Right forelimb (tissue), 1 donor: Measurements from ENCODE around the gene RICTOR.

Experiments
- DNase-seq: peaks from one replicate; pipeline ENCODE4 v3.0.0-alpha.2; 2018

Gene RICTOR

DNA sequence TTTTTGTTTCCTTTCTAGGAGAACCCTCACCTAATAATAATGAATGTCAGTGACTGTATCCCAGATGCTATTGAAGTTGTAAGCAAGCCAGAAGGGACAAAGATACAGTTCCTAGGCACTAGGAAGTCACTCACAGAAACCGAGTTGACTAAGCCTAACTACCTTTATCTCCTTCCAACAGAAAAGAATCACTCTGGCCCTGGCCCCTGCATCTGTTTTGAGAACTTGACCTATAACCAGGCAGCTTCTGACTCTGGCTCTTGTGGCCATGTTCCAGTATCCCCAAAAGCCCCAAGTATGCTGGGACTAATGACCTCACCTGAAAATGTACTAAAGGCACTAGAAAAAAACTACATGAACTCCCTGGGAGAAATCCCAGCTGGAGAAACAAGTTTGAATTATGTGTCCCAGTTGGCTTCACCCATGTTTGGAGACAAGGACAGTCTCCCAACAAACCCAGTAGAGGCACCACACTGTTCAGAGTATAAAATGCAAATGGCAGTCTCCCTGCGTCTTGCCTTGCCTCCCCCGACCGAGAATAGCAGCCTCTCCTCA is 141.3 kb downstream of the RICTOR start:
- DNase-seq, result no peak

DNA sequence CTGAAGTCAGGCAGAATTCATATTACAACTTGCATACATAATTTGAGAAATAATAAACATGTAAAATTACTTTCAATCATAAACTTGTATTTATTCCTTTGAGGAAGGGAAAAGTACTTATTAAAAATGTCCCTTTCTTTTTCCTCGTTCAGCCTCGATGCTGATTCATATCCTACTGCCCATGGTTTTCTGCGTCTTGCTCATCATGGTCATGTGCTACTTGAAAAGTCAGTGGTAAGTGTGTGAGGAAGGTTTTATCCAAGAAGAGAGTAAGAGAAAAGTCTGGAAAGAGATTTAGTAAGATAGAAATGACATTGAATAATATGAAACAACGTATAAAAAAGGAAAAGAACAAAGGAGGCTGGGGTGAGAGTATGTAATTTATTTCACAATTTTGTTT is 142.5 kb downstream of the RICTOR start:
- no peak for DNase-seq

DNA sequence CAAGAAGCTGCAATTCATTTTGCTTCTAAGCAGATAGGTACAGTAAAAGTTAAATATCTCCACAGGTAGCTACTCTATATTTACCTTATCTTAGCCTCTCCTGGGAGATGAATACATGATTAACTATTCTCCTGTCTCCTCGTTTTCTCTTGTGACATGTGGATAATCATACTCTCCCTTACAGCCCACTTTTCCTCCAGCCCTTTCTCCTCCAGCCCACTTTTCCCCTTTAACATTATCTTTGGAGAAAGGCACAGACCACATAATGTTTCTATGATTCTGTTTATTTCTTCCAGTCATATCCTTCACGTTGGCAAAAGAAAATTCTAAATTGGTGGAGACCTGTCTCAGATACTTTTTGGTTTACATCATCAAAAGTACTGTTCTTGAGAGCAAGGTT is 144.4 kb downstream of the RICTOR start:
- DNase-seq, result no peak

DNA sequence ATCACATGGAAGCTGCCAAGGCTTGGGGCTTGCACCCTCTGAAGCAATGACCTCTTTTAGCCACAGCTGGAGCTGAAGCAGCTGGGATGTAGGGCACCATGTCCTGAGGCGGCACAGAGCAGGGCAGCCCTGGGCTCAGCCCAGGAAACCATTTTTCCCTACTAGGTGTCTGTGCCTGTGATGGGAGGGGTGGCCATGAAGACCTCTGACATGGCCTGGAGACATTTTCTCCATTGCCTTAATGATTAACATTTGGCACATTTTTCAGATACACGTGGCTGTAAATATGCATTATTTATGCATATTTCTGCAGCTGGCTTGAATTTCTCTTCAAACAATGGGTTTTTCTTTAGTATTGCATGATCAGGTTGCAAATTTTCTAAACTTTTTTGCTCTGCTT is 146.7 kb downstream of the RICTOR start:
- DNase-seq, result no peak

DNA sequence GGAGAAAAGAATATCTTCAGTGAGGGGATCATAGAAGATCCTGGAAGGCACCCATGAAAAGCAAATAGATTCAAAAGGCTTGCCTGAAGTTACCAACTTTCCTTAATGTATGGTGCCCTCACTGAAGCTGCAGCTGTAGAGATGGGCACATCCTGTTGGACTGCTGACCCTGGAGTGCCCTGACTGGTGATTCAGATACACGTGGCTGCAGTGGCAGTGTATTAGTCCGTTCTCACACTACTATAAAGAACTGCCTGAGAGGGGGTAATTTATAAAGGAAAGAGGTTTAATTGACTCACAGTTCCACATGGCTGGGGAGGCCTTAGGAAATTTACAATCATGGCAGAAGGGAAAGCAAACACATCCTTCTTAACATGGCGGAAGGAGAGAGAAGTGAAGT is 148.1 kb downstream of the RICTOR start:
- no peak for DNase-seq

DNA sequence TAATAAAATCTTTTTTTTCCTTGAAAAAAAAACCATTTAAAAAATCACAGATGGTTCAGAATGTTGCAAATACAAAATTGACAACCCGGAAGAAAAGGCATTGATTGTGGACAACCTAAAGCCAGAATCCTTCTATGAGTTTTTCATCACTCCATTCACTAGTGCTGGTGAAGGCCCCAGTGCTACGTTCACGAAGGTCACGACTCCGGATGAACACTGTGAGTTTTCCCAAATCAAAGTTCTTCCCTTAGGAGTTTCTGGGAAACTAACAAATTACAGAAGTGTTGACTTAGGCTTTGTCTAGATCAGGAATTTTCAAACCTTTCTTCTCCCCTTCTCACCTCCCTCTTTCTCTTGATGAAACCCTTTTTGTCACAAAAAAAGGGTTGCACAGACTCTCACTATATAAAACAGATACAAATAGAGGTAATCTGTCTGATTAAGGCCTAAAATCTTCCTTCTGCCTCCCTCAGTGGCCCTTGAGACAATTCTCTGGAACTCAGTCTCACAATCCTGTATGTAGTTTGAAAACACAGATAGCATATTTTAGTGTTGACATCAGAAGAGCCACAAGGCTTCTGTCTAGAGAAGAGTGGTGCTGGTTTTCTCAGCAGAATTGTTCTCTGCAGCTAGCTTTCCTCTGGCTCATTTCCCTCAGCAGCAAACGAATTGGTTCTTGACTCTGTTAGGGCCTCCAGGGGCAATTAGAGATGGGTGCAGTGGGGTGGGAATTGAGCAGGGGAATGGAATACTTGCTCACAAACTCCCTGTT is 148.9 kb downstream of the RICTOR start:
- DNase-seq, result no peak

DNA sequence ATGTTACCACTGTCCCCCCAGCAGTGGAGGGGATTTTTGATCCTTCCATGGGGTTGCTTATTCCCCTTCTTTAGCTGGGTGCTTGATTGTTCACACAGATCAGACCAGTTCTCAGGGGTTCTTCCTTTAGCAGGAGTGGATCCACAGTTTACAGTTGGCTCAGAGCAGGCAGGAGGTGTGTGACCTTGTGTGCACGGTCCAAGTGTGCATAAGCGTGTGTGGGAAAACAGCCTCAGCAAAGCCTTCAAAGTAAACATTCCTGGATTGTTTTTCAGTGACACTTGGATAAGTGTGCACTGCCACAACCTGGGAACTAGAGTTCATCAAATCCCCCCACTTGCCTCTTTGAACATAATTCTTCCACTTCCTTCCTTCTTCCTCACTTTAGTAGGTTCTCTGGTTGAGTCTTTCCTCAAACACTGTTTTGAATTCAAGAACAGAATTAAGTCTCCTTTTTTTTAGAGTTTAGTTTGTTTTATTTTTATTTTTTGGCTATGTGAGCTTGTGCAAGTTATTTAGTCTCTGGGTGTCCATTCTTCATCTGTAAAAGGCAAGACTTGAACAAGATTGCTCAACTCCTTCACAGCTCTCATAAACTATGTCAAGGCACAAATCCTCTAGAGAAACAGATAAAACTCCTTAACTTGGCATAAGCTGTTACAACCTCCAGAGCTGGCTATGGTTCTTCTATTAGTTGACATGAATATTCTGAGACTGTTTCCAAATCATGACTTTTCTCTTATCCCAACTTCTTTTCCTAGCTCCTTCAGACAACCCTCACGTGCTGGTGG is 150.3 kb downstream of the RICTOR start:
- DNase-seq, result no peak

DNA sequence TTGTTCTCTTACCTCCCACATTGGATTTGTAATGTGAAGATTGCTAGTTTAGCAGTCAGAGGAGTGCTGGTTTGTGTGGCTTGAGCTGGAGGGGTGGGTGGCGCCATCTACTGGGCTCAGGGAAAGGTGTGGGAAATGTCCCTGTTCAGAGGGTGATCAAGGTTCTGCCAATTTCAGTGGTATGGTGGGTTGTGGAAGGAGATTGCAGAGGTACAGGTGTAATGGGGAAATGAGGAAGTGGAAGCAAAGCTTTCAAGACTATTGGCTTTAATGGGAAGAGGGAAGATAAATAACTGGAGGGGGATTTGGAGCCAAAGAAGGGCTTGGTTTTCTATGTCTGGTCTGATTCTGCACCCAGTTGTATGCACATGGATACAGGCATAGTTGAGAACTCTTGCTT is 152.0 kb downstream of the RICTOR start:
- peak; percentile 52 for DNase-seq

DNA sequence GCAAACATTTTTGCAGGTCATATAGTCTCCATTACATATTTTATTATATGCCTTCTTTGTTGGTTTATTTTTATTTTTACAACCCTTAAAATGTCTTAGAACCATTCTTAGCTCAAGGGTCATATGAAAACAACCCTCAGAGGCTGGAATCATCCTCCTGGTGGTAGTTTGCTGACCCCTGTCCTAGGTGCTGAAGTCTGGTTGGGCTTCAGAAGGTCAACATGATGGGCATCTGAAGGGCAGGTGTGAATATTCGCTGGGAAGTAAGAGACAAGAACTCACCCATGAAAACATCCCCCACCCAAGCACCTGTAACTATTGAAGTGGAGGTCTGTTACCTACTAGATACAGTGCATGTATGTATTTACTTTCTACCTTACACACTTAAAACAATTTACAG is 153.0 kb downstream of the RICTOR start:
- DNase-seq, result no peak

DNA sequence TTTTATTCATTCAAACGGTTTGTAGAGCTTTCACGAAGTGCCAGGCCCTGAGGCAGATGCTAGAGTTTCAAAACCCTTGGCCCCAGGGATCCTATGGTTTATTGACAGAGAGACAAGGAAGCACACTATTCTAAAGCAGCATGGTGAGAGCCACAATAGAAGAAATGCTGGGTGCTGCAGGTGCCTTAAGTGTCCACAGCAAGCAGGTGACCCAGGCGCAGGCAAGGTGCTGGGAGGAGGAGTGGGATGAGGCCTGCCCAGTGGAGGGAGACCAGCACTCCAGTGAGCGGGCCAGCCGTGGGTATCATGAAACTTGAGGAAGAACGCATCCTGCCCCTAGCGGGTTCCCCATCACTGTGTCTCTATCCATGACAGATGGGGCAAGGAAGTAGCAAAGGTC is 157.4 kb downstream of the RICTOR start:
- no peak for DNase-seq

DNA sequence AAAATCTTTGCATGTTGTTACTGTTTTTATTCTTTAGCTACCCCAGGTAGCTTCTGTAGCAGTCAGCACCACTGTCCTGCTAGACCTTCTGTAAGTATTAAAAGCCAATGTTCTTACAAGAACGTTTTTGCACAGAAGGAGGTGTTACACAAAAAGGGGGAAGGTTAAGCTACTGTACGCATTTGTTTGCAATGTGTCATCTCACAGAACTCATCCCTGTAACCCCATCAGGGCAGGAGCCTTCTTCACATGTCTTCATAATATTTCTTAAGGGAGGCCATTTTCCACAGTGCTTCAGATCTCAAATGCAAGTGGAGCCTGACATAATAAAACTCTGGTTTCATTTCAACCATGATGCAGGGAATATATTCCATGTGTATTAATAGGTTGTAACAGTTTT is 160.5 kb downstream of the RICTOR start:
- no peak for DNase-seq

DNA sequence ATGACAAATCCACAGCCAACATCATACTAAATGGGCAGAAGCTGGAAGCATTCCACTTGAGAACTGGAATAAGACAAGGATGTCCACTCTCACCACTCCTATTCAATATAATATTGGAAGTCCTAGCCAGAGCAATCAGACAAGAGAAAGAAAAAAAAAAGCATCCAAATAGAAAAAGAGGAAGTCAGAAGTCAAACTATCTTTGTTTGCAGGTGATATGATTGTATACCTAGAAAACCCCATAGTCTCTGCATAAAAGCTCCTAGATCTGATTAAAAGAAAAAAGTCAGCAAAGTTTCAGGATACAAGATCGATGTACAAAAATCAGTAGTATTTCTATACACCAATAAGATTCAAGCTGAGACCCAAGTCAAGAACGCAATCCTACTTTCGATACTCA is 162.3 kb downstream of the RICTOR start:
- DNase-seq, result no peak

DNA sequence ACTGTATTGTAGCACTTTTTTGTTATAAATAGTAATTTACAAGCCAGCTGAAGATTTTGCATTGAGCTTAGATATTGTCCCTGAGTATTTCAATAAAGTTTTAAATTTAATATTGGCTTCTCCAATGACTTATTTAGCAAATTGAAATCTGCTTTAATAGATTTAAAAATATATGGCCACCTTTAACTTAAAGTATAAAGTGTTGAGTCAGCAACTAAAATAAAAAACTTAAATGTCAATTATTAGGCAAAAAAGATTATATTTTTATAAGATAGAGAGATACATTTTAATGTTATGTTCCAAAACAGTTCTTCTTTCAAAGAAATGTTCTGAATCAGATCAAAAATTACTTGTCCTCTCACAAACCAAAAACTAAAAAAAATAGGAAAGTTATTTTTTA is 167.7 kb downstream of the RICTOR start:
- no peak for DNase-seq

DNA sequence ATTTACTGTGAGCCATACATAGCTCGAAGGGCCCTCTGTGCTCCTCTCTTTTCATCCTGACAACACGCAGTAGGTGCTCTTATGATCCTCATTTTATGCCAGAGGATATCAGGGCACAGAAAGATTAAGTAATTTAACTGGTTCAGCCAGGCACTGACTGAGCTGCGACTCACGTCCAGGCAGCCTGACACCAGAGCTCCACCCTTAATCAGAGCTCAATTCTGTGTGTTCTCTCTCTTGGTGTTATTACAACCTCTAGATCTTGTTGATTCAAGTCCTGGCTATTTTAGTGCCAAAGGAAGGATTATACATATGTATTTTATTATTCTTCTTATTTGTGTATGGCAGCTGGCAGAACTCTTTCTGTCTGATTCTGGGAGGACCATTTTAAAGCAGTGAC is 168.7 kb downstream of the RICTOR start:
- DNase-seq, result no peak

DNA sequence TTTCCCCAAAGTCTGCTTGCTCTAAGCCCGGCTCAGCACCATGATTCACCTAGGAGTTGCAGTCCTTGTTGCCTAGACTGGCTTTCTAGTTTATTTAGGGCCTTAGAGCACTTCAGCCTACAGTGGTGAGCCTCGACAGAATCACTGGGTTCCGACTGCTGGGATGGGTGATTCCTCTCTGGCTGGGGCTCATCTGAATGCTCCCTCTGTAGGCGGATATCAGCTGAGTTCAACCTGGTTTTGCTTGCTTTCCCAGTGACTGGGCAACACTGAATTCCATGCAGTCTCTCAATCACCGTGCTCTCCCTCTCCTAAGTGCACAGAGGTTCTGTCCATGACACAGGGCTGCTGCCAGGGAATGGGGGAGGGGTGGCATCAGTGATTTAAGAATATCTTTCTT is 174.3 kb downstream of the RICTOR start:
- no peak for DNase-seq

DNA sequence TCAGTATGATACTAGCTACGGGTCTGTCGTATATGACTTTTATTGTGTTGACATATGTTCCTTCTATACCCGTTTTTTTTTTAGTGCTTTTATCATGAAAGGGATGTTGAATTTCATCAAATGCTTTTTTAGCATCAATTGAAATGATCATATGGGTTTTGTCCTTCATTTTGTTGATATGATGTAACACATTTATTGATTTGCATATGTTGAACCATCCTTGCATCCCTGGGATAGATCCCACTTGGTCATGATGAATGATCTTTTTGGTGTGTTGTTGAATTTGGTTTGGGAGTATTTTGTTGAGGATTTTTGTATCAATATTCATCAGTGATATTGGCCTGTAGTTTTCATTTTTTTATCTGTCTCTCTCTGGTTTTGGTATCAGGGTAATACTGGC is 177.4 kb downstream of the RICTOR start:
- DNase-seq, result no peak

DNA sequence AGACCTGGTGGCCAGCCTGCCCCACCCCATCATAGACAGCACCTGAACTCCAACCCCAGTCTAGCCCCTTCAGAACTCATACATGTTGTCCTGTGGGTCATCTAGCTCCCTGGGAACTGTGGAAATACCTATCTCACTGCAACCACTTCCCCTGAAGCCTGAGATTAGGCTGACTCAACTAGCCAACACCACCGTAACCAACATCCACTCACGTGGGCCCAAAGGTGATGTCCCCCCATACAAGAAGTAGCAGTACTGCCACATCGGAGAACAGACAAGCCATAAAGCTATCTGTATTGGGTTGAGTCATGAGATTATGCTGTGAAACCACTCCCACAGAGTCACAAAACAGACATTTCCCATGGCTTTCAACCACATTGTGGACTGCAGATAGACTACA is 181.8 kb downstream of the RICTOR start:
- DNase-seq, result no peak

DNA sequence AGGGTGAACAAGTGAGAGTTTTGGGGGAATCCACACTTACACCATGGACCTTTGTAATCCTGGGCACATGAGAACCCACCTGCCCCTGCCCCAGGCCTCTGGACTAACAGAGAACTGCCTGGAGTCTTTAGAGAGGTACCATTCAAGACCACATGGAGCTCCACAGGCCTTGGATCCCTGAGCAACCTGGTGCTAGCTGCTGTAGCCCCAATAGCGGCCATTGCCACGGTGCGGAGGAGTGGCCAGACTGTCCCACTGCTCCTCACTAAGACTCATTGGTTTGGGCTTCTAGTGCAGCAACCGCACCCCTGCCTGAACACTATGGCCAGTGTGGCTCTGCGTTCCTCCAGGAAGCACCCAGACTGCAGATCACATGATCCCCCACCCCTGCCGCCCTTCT is 182.6 kb downstream of the RICTOR start:
- DNase-seq, result no peak

DNA sequence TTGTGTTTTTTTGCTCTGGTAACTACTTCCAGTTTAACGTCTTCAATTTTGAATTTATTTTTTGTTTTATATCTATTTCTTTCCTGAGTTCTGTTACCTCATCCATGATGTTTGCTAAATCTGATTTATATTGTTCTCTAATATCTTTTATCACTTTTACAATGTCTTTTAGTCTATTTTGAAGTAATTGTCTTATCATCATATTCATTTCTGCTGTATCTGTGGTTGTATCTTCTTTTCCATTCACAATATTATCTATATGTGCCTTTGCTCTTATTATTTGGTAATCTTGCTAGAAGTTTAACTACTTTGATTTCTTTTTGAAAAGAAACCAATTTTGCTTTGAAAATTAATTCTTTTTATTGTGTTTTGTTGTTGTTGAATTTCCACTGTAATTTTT is 184.8 kb downstream of the RICTOR start:
- DNase-seq, result no peak

DNA sequence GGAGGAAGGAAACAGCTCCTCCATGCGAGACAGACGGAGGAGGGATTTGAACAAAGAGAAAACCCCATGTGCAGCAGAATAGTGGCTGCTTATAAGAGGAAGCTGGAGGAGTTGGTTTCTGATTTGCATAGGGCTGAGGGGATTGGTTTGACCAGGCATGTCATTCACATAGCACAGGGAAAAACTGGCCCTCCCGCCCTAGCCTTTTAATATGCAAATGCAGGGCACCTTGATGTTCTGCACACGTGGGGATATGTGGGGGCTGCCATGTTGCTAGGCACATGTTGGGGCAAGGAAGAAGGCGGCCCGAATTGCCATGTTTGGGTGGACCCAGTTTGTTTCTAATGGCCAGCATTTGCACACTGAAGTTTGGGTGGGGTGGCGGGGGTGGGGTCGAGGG is 186.2 kb downstream of the RICTOR start:
- no peak for DNase-seq
